Colonic mucosa (tissue), 4 donors: ENCODE measurements around the gene ARHGAP25. TPM values are rescaled to one million over a fixed set of nuclear protein-coding genes. Genes with fewer than 3 reads are reported as not detected.

ENCODE experiments used
- DNase-seq: peaks from one replicate; pipeline ENCODE4 v3.0.0-alpha.2; 2020
- H3K27ac ChIP-seq: fragments of 200-600 bp; one replicate; pipeline ENCODE4 v1.8.0; 2021
- H3K27me3 ChIP-seq: fragments of 200-600 bp; one replicate; pipeline ENCODE4 v1.8.0; 2021
- H3K36me3 ChIP-seq: fragments of 200-600 bp; one replicate; pipeline ENCODE4 v1.8.0; 2021
- H3K4me1 ChIP-seq: fragments of 200-600 bp; one replicate; pipeline ENCODE4 v1.8.0; 2021; ENCODE audit warnings: mild to moderate bottlenecking
- H3K4me3 ChIP-seq: fragments of 200-600 bp; one replicate; pipeline ENCODE4 v1.8.0; 2021
- H3K9ac ChIP-seq, 2 donors: one replicate each; pipeline ENCODE4 v1.7.0; 2013; ENCODE audit warnings: control low read depth in 2 of 2, low read depth in 2 of 2, low read length in 2 of 2
- H3K9me3 ChIP-seq: fragments of 200-600 bp; one replicate; pipeline ENCODE4 v1.8.0; 2021
- CTCF ChIP-seq: fragments of 200-600 bp; IDR thresholded peaks from one replicate; pipeline ENCODE4 v1.8.0; 2022; ENCODE audit warnings: antibody characterized with exemption, mild to moderate bottlenecking
- intact Hi-C: fragments of 100-400 bp; cut with DNase I; formaldehyde crosslinking; loops from one replicate; pipeline ENCODE4 v1.14.1; 2022
- total RNA-seq, 2 donors: library from RNA; stranded (reverse); fragmentation: NEBNext Ultra II Directional in 1 of 2; extraction: Animal tissue kit (Norgen Biotek cat#: 25700) in 1 of 2; gene quantifications; one replicate each; pipeline ENCODE4 v1.2.1, GENCODE V29; 2021
- donor health status: healthy.
- donor health status: DM: no; HTN: no; CAD: no.
- donor health status: DM: no; HTN: no; CAD: no.

Gene ARHGAP25
- total RNA-seq, 2 donors from 2014 or later: 3.6 to 3.7 TPM

GRCh38 chr2:68807821-68808266, 73.2 kb downstream of the ARHGAP25 start:
- H3K9ac ChIP-seq: no peak overlapping the region
- peak; percentile 51 for DNase-seq

GRCh38 chr2:68809324-68810240, 75.0 kb downstream of the ARHGAP25 start:
- no peak overlapping the region for H3K9ac ChIP-seq

More at GRCh38 chr2:68807821-68808266, 73.2 kb downstream of the ARHGAP25 start:
- no peaks in the 10 kb centered on the region for H3K4me1 ChIP-seq
- H3K27me3 ChIP-seq: no peaks in the 10 kb centered on the region
- intact Hi-C loops: no loop called here
- H3K4me3 ChIP-seq: no peak overlapping the region
- no peak overlapping the region for H3K27ac ChIP-seq
- TF ChIP-seq CTCF: no peak
- H3K36me3 ChIP-seq: no peaks in the 10 kb centered on the region
- H3K9me3 ChIP-seq: no peaks in the 10 kb centered on the region

GRCh38 chr2:68811364-68811763, 76.8 kb downstream of the ARHGAP25 start:
- Histone ChIP-seq H3K9me3 (no peaks in the 10 kb centered on the region), H3K27ac (no peak overlapping the region), H3K36me3 (no peaks in the 10 kb centered on the region), H3K9ac (no peak overlapping the region), H3K4me3 (no peak overlapping the region), H3K27me3 (no peaks in the 10 kb centered on the region), H3K4me1 (no peaks in the 10 kb centered on the region)
- intact Hi-C loops: no loop called here
- TF ChIP-seq CTCF: no peak
- DNase-seq: no peak

More at GRCh38 chr2:68809324-68810240, 75.0 kb downstream of the ARHGAP25 start:
- Histone ChIP-seq H3K36me3 (no peaks in the 10 kb centered on the region), H3K9me3 (no peaks in the 10 kb centered on the region), H3K4me3 (no peak overlapping the region), H3K4me1 (no peaks in the 10 kb centered on the region), H3K27ac (no peak overlapping the region), H3K27me3 (no peaks in the 10 kb centered on the region)
- no peak for TF ChIP-seq CTCF
- no peak for DNase-seq
- intact Hi-C loops: no loop called here

GRCh38 chr2:68812251-68812650, 77.6 kb downstream of the ARHGAP25 start:
- intact Hi-C loops: no loop called here
- no peak for DNase-seq
- Histone ChIP-seq H3K4me3 (no peak overlapping the region), H3K4me1 (no peaks in the 10 kb centered on the region), H3K9me3 (no peaks in the 10 kb centered on the region), H3K36me3 (no peaks in the 10 kb centered on the region), H3K9ac (no peak overlapping the region), H3K27ac (no peak overlapping the region), H3K27me3 (no peaks in the 10 kb centered on the region)
- no peak for TF ChIP-seq CTCF

- H3K9me3 ChIP-seq: no peaks in the 10 kb centered on the region
- intact Hi-C loops: no loop called here
- H3K27me3 ChIP-seq: no peaks in the 10 kb centered on the region
- H3K4me1 ChIP-seq: no peaks in the 10 kb centered on the region
- DNase-seq: no peak
- H3K27ac ChIP-seq: no peak overlapping the region
- no peak overlapping the region for H3K9ac ChIP-seq
- TF ChIP-seq CTCF: no peak
- H3K36me3 ChIP-seq: no peaks in the 10 kb centered on the region
- no peak overlapping the region for H3K4me3 ChIP-seq
These were observed 79.0 kb downstream of the ARHGAP25 start for GRCh38 chr2:68813596-68813995.
